ENCODE results near the gene TLR6. TPM values are rescaled to one million over a fixed set of nuclear protein-coding genes. Genes with fewer than 3 reads are reported as not detected.

Gene TLR6
- total and polyA plus RNA-seq, 2 experiments from 2014 or later: 0.36 to 0.76 TPM

GRCh38 chr4:38902695-38903094 is 46.1 kb upstream of the TLR6 start:
- H3K9ac ChIP-seq: no peak overlapping the region
- H3K9me2 ChIP-seq (ENCODE audit: insufficient read depth): no peaks in the 10 kb centered on the region
- peak; percentile 38 for DNase-seq
- H3K4me2 ChIP-seq (ENCODE audit: unreplicated experiment): no peak overlapping the region
- H3K27me3 ChIP-seq (replicated peaks; ENCODE audit: insufficient read depth): no peaks in the 10 kb centered on the region
- peaks cover 2% of the 10 kb centered on the region; the same call in 1 of the 2 replicates for H3K4me1 ChIP-seq (ENCODE audit: insufficient read depth)
- peaks cover 34% of the 10 kb centered on the region for H3F3A ChIP-seq (ENCODE audit: insufficient read depth)
- TF ChIP-seq EZH2phosphoT487 (IDR thresholded peaks at IDR 0.05; ENCODE audit: insufficient read depth, low read depth) (no peak), EZH2 (IDR thresholded peaks at IDR 0.05; ENCODE audit: insufficient read depth, poor library complexity, severe bottlenecking) (no peak)
- H3K27ac ChIP-seq: no peak overlapping the region
- no peaks in the 10 kb centered on the region for H3K9me3 ChIP-seq (ENCODE audit: low read depth)
- in situ Hi-C loops (cut with MboI): no loop called here
- H3K79me2 ChIP-seq (ENCODE audit: insufficient read depth): peaks cover 69% of the 10 kb centered on the region
- no peak overlapping the region for H2AFZ ChIP-seq
- H3K4me3 ChIP-seq: no peak overlapping the region
- peaks cover 73% of the 10 kb centered on the region for H3K36me3 ChIP-seq (ENCODE audit: low read depth)
- no peaks in the 10 kb centered on the region for H4K20me1 ChIP-seq (ENCODE audit: insufficient read depth)

GRCh38 chr4:38902221-38902620 is 45.6 kb upstream of the TLR6 start:
- WGBS, 2 experiments (ENCODE audit: low coverage in 1 of 2, low lambda C conversion rate in 2 of 2, missing lambda C conversion rate in 2 of 2): 94 to 96% methylated on average over 5 of the region's 5 CpGs
- Histone ChIP-seq H3K27ac (no peak overlapping the region), H3K27me3 (replicated peaks; ENCODE audit: insufficient read depth) (no peaks in the 10 kb centered on the region), H3K4me2 (ENCODE audit: unreplicated experiment) (no peak overlapping the region), H3K4me3 (no peak overlapping the region), H3K79me2 (ENCODE audit: insufficient read depth) (peaks cover 73% of the 10 kb centered on the region), H3K4me1 (ENCODE audit: insufficient read depth) (peaks cover 6% of the 10 kb centered on the region), H3F3A (ENCODE audit: insufficient read depth) (peaks cover 38% of the 10 kb centered on the region), H2AFZ (no peak overlapping the region), H4K20me1 (ENCODE audit: insufficient read depth) (no peaks in the 10 kb centered on the region; the same call in 1 of the 2 replicates), H3K36me3 (ENCODE audit: low read depth) (peaks cover 70% of the 10 kb centered on the region), H3K9ac (0 out of 2 replicates have a peak overlapping the region, but pooled peaks have one; percentile 6), H3K9me2 (ENCODE audit: insufficient read depth) (no peaks in the 10 kb centered on the region), H3K9me3 (ENCODE audit: low read depth) (no peaks in the 10 kb centered on the region)
- in situ Hi-C loops (cut with MboI): no loop called here
- TF ChIP-seq EZH2 (IDR thresholded peaks at IDR 0.05; ENCODE audit: insufficient read depth, poor library complexity, severe bottlenecking) (no peak), EZH2phosphoT487 (IDR thresholded peaks at IDR 0.05; ENCODE audit: insufficient read depth, low read depth) (no peak)
- no peak for DNase-seq

- H3K27me3 ChIP-seq (replicated peaks; ENCODE audit: insufficient read depth): no peaks in the 10 kb centered on the region
- no peak overlapping the region for H3K4me2 ChIP-seq (ENCODE audit: unreplicated experiment)
- H3K9me2 ChIP-seq (ENCODE audit: insufficient read depth): no peaks in the 10 kb centered on the region
- no peak for DNase-seq
- no peak for TF ChIP-seq EZH2phosphoT487 (IDR thresholded peaks at IDR 0.05; ENCODE audit: insufficient read depth, low read depth)
- TF ChIP-seq EZH2 (IDR thresholded peaks at IDR 0.05; ENCODE audit: insufficient read depth, poor library complexity, severe bottlenecking): no peak
- no peak overlapping the region for H2AFZ ChIP-seq
- WGBS, 2 experiments (ENCODE audit: low coverage in 1 of 2, low lambda C conversion rate in 2 of 2, missing lambda C conversion rate in 2 of 2): 93% methylated on average over 7 of the region's 7 CpGs
- H3K4me3 ChIP-seq: no peak overlapping the region
- H3K27ac ChIP-seq: no peak overlapping the region
- no peak overlapping the region for H3K9ac ChIP-seq
- peaks cover 56% of the 10 kb centered on the region for H3F3A ChIP-seq (ENCODE audit: insufficient read depth)
- H3K4me1 ChIP-seq (ENCODE audit: insufficient read depth): peaks cover 14% of the 10 kb centered on the region
- H3K36me3 ChIP-seq (ENCODE audit: low read depth): peaks cover 69% of the 10 kb centered on the region
- peaks cover 89% of the 10 kb centered on the region for H3K79me2 ChIP-seq (ENCODE audit: insufficient read depth)
- in situ Hi-C loops (cut with MboI): no loop called here
- no peaks in the 10 kb centered on the region for H3K9me3 ChIP-seq (ENCODE audit: low read depth)
- H4K20me1 ChIP-seq (ENCODE audit: insufficient read depth): peaks cover 3% of the 10 kb centered on the region; the same call in 1 of the 2 replicates
These were observed 41.6 kb upstream of the TLR6 start for GRCh38 chr4:38898245-38898644.

- Histone ChIP-seq H3K9me2 (ENCODE audit: insufficient read depth) (no peaks in the 10 kb centered on the region), H3K36me3 (ENCODE audit: low read depth) (peaks cover 75% of the 10 kb centered on the region), H3K4me1 (ENCODE audit: insufficient read depth) (peaks cover 14% of the 10 kb centered on the region), H3K79me2 (ENCODE audit: insufficient read depth) (peaks cover 88% of the 10 kb centered on the region), H3K9ac (no peak overlapping the region), H3K4me2 (ENCODE audit: unreplicated experiment) (no peak overlapping the region), H2AFZ (no peak overlapping the region), H3F3A (ENCODE audit: insufficient read depth) (peaks cover 45% of the 10 kb centered on the region), H4K20me1 (ENCODE audit: insufficient read depth) (peaks cover 3% of the 10 kb centered on the region; the same call in 1 of the 2 replicates), H3K9me3 (ENCODE audit: low read depth) (no peaks in the 10 kb centered on the region), H3K4me3 (no peak overlapping the region), H3K27me3 (replicated peaks; ENCODE audit: insufficient read depth) (no peaks in the 10 kb centered on the region), H3K27ac (no peak overlapping the region)
- peak; percentile 41 for DNase-seq
- WGBS, 2 experiments (ENCODE audit: low coverage in 1 of 2, low lambda C conversion rate in 2 of 2, missing lambda C conversion rate in 2 of 2): 57 to 72% methylated on average over 1 of the region's 1 CpG
- in situ Hi-C loops (cut with MboI): no loop called here
- TF ChIP-seq EZH2 (IDR thresholded peaks at IDR 0.05; ENCODE audit: insufficient read depth, poor library complexity, severe bottlenecking) (no peak), EZH2phosphoT487 (IDR thresholded peaks at IDR 0.05; ENCODE audit: insufficient read depth, low read depth) (no peak)
These were observed 40.3 kb upstream of the TLR6 start for GRCh38 chr4:38896940-38897339.

All from GM23248 (cell line).